Vagina (tissue), 2 donors: ENCODE data around the gene SC5D.

Experiments
- CTCF ChIP-seq, 3 experiments: fragments of 450-650 bp in 2 of 3; fragments of 200-600 bp in 1 of 3; sonication (generic) in 1 of 3; IDR thresholded peaks; one replicate each; pipeline ENCODE4 v1.5.1; 2017 to 2019; ENCODE audit warnings: antibody characterized with exemption in 3 of 3, mild to moderate bottlenecking in 2 of 3, moderate library complexity in 2 of 3
- POLR2A ChIP-seq, 2 donors: fragments of 450-650 bp; IDR thresholded peaks; one replicate each; pipeline ENCODE4 v1.6.1; 2017; ENCODE audit warnings: antibody characterized with exemption in 2 of 2, mild to moderate bottlenecking in 2 of 2, moderate library complexity in 2 of 2
- POLR2AphosphoS5 ChIP-seq, 2 donors: sonication (generic); formaldehyde crosslinking; IDR thresholded peaks; one replicate each; pipeline ENCODE4 v1.9.0; 2017; ENCODE audit warnings: antibody characterized with exemption in 2 of 2, mild to moderate bottlenecking in 2 of 2, low read depth in 1 of 2; ENCODE audit not compliant: insufficient read depth in 1 of 2

GRCh38 chr11:121352251-121352891, 59.8 kb downstream of the SC5D start:
- TF ChIP-seq CTCF (IDR thresholded peaks at IDR 0.05) (no peak), POLR2A (IDR thresholded peaks at IDR 0.05) (no peak), POLR2AphosphoS5 (IDR thresholded peaks at IDR 0.05; ENCODE audit: insufficient read depth in 1 of 2, low read depth in 1 of 2) (no peak)
